ENCODE measurements around the gene OR6C74. TPM values are rescaled to one million over a fixed set of nuclear protein-coding genes. Genes with fewer than 3 reads are reported as not detected.

Gene OR6C74
- total and polyA plus RNA-seq, 8 donors = not detected

- 20 to 38% methylated on average over 2 of the region's 2 CpGs for WGBS, 2 donors
- FAIRE-seq = no peak
- ATAC-seq = no peak
- Histone ChIP-seq H3K36me3 (no peaks in the 10 kb centered on the region), H3K27ac (no peak overlapping the region), H3K9me3 (no peaks in the 10 kb centered on the region), H3K4me1 (no peaks in the 10 kb centered on the region), H3K4me3 (no peak overlapping the region), H3K27me3 (no peaks in the 10 kb centered on the region)
- no peak for DNase-seq
- TF ChIP-seq CTCF (IDR thresholded peaks at IDR 0.05) = no peak
- intact Hi-C loops (cut with DNase I) = no loop called here
These were observed 45.6 kb downstream of the OR6C74 start for GRCh38 chr12:55289999-55290398.

Other genes with a start within 250 kb of the OR6C74 start
- gene NEUROD4, start 224.6 kb upstream of the OR6C74 start, total RNA-seq = not detected
- under 1 TPM in 1 of 2 donors, not detected in 1; 0.02 TPM for gene NEUROD4, start 224.6 kb upstream of the OR6C74 start, polyA plus RNA-seq
- not detected for gene OR9K2, start 118.2 kb upstream of the OR6C74 start, total RNA-seq
- gene OR9K2, start 118.2 kb upstream of the OR6C74 start, polyA plus RNA-seq = not detected
- gene OR10A7, start 23.6 kb upstream of the OR6C74 start, total RNA-seq = not detected
- gene OR10A7, start 23.6 kb upstream of the OR6C74 start, polyA plus RNA-seq = not detected
- gene OR6C6, start 52.0 kb downstream of the OR6C74 start, total RNA-seq = not detected
- gene OR6C6, start 52.0 kb downstream of the OR6C74 start, polyA plus RNA-seq = not detected
- not detected for gene OR6C1, start 69.7 kb downstream of the OR6C74 start, total RNA-seq
- gene OR6C1, start 69.7 kb downstream of the OR6C74 start, polyA plus RNA-seq = not detected
- not detected for gene OR6C3, start 86.1 kb downstream of the OR6C74 start, total RNA-seq
- gene OR6C3, start 86.1 kb downstream of the OR6C74 start, polyA plus RNA-seq = not detected
- gene OR6C75, start 118.4 kb downstream of the OR6C74 start, total RNA-seq = not detected
- not detected for gene OR6C75, start 118.4 kb downstream of the OR6C74 start, polyA plus RNA-seq
- not detected for gene OR6C65, start 155.9 kb downstream of the OR6C74 start, total RNA-seq
- not detected for gene OR6C65, start 155.9 kb downstream of the OR6C74 start, polyA plus RNA-seq
- not detected for gene OR6C76, start 181.6 kb downstream of the OR6C74 start, total RNA-seq
- gene OR6C76, start 181.6 kb downstream of the OR6C74 start, polyA plus RNA-seq = not detected
- gene OR6C2, start 199.5 kb downstream of the OR6C74 start, total RNA-seq = not detected
- gene OR6C2, start 199.5 kb downstream of the OR6C74 start, polyA plus RNA-seq = not detected
- not detected for gene OR6C70, start 225.5 kb downstream of the OR6C74 start, total RNA-seq
- gene OR6C70, start 225.5 kb downstream of the OR6C74 start, polyA plus RNA-seq = not detected
- not detected for gene OR6C68, start 247.8 kb downstream of the OR6C74 start, total RNA-seq
- gene OR6C68, start 247.8 kb downstream of the OR6C74 start, polyA plus RNA-seq = not detected